Amniotic stem cell (primary cell): ENCODE results near the gene OLFML1.

ENCODE experiments used
- DNase-seq: peaks from one replicate; lab custom pipeline; 2025; lab: John Stamatoyannopoulos, UW

OLFML1 gene

GRCh38 chr11:7485186-7486097, at the start of gene OLFML1:
TSS of gene OLFML1 (plus strand) at chr11:7485506. CDS start at chr11:7485876, 370 bp downstream.
- no peak for DNase-seq

- DNase-seq: no peak
These were observed 49.2 kb upstream of the OLFML1 start for GRCh38 chr11:7436146-7436545.

DNA sequence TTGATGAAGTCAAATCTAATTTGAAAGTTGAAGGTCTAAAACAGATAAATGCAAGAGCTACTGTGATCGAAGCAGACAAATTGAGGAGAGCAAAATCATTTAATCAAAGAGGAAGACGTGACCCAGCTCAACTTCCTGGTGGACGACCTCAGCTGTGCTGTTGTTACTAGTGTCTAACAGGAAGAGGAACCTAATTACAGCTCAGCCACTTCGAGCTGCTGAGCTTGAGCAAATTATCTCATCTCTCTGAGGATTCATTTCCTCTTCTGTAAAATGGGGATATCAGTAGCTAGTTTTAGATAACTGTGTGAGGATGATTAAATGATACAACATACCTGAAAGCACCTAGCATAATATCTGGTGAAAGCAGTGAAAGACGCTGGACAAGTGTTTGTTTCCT, 48.6 kb upstream of the OLFML1 start:
- DNase-seq: no peak

DNA sequence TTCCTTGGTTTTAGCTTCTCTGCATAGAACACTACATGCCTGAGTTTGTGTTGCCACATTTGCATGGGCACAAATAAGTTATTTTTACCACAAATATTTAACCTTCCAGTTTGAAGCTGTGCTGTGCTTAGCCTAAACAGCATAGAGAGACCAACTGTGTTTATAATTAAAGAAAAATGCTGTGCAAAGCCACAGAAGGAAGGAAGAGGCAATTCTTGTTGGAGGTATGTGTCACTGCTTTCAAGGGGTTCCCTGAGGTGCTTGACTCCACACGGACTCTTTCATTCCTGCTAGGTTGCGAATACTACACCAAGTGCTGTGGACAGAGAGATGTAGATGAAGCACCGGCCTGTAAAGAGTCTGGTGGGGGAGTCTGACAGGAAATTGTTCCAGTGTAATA, 47.6 kb upstream of the OLFML1 start:
- no peak for DNase-seq

DNA sequence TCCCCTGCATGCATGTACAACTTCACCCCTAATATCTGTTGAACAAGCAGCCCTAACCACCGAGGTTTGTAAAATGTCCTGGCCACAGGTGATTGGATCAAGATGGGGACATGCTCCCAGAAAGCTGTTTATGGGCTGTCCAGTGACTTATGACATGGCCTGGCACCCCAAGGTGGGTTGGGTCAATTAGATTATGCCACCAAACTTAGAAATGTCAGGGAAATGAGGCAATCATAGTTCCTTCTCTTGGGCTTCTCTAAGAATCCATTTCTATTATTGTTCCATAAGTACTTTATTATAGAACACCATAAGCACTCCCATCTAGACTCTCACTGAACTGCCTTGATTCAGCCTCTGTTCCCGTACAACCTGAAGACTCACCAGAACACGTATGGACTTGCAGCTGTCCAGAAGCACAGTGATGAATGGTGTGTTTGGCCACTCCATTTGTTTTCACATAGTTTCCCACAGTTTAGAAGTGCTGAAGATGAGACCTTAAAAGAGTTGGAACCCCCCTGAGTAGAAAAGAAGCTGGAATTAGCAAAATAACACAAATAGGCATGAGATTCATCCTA, 45.5 kb upstream of the OLFML1 start:
- DNase-seq: no peak

DNA sequence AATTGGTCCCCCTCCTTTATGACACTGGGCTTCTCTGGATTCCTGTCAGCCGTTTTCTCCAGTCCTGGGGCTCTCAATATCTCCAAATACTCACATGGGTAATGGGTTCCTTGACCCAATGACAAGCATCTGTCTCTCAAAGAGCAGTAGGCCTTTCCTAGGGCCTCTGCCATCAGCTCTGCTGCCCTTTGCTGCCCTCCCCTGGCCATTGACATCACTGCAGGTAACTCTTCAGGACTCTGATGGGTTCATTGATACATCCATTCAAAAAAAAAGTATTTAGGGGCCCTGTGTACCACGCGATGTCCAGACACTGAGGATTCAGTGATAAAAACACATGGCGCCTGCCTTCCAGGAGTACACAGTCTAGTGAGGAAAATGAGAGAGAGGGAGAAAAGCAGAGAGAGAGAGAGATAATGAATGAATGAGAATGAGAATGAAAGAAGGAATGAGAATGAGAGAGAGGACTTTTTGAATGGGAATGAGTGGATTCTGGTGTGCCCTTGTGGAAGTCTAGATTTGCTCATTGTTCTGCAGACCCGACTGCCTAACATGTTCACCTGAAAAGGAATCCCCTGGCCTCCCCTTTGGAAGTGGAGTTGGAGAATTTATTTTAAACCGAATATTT, 42.6 kb upstream of the OLFML1 start:
- peak; percentile 23 for DNase-seq

- no peak for DNase-seq
These were observed 41.0 kb upstream of the OLFML1 start for GRCh38 chr11:7444091-7444981.

DNA sequence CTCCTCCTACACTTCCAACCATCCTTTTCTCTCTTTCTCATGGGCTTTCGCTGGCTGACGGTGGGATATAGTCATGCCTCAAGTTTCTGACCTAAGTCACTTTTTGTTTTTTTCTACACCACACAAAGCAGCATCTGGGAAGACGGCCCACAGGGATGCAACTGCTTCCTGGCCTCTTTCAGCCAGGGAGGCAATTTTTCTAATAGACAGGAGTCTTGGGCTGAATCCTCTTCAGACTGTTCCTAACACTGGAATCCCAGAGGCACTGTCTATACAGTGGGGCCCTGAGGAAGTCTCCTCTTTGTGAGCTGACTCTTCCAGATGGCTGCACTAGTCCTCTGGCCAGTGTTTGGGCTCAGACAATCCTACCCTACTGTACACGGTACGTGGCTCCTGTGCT, 39.7 kb upstream of the OLFML1 start:
- no peak for DNase-seq

GRCh38 chr11:7448201-7448600, 37.1 kb upstream of the OLFML1 start:
- no peak for DNase-seq

DNA sequence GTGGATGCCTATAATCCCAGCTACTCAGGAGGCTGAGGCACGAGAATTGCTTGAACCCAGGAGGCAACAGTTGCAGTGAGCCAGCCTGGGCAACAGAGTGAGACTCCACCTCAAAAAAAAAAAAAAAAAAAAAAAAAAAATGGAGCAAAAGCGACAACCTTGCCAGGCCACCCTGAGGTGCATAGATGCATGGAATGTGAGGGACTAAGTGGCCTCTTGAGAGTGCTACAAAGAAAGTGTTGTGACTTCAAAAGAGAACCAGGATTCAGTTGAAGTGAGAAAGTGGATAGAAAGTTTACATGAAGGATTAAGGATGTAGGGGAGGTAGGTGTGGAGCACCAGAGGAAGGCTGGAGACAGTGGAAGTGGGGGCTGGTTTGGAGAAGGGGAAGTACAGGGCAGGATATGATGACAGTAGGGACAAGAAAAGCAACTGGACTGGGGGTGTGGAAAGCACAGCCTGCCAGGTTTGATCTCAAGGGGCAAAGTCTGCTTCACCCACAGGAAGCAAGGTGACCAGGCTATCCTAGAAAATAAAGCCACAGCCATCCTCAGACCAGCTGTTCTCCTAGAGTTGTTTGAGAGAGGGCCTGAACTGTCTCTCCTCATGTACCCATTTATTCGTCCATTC, 36.0 kb upstream of the OLFML1 start:
- DNase-seq: no peak

DNA sequence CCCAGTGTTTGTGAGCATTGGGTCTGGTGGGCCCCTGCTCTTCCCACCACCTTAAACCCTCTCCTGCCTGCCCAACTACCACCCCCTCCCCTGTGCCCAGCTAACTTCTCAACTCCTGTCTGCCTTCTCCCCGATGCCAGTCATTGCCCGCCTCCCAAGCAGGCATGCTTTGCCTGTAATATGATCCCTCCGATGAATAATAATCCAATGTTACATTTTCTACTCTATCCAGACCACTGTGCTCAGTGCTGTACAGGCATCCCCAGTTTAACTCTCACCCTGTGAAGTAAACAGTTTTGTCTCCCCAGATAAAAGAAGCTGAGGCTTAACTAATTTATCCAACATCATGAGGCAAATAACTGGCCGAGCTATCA, 35.5 kb upstream of the OLFML1 start:
- no peak for DNase-seq

- DNase-seq: no peak
These were observed 34.5 kb upstream of the OLFML1 start for GRCh38 chr11:7450836-7451235.

DNA sequence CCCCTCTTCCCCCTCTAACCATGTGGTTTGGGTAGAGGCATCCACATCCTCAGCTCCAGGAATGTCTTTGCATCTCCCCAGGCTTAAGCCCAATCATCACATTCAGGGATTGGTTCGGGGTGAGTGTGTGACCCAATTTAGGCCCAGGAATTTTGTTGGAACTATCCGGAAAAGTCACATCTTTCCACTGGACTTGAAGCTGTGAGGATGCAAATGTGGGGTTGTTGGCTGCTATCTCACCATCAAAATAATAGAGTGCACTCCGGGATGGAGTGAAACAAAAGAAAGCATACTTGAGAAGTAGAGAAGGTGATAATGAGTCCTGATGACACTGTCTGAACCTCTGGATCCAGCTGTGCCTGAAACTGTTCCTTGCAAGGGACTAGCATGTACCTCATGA, 33.8 kb upstream of the OLFML1 start:
- no peak for DNase-seq

DNA sequence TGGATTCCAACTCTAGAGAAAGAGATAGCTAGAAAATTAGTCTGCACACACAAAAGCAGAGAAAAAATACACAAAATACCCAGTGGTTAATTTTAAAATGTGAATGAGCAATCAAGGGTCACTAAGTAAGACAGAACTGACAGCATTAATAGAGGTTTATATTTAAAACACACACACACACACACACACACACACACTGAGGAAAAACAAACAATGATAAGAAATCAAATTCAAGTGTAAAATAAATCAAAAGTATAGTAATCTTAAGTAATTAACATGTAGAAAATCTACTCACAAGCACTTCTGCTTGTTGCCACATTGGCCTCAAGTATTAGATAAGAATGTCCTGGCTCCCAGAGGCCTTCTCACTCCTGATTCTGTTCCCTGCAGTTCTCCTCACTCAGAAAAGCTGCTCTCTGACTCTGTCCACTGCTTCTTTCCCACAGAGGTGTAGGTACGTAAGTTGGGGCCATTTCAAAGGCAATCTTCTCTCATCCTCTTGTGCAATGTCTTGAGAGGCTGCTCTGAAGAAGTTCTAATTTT, 33.3 kb upstream of the OLFML1 start:
- no peak for DNase-seq

GRCh38 chr11:7454854-7455253, 30.5 kb upstream of the OLFML1 start:
- DNase-seq: no peak

DNA sequence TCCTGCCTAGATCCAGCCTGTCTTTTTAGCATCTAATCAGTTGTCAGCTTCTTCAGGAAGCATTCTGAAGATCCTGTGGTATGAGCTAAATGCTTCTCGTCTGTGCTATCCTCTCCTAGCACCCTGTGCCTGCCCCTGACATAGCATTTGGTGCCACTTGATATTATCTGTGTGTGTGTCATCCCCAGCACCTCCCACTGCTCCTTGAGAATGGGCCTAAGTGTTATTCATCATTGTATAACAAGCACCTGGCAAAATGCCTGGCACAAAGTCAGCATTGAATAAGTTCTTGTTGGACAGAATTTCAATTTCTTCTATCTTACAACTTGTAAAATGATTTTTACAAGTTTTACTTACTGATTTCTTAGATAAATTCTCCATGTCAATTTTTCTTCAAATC, 28.1 kb upstream of the OLFML1 start:
- no peak for DNase-seq

DNA sequence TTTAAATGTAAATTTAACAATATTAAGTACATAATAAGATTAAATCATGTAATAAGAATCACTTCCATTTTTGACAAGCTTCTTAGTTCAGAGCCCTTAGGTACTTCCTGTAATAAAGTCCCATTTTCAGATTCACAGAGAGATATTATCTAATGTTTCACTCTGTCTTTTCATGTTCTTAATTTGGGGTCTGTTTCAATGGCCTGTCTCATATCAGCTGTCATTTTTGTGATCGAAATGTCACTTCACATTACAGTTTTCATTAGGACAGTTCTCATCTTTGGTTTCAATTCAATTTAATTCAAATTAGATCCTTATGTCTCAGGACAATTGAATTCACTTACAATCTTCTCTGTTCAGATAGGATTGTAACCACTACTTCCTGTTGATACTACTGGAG, 22.6 kb upstream of the OLFML1 start:
- DNase-seq: no peak

GRCh38 chr11:7467652-7468051, 17.7 kb upstream of the OLFML1 start:
- DNase-seq: no peak

- DNase-seq: no peak
These were observed 15.9 kb upstream of the OLFML1 start for GRCh38 chr11:7469351-7469865.

DNA sequence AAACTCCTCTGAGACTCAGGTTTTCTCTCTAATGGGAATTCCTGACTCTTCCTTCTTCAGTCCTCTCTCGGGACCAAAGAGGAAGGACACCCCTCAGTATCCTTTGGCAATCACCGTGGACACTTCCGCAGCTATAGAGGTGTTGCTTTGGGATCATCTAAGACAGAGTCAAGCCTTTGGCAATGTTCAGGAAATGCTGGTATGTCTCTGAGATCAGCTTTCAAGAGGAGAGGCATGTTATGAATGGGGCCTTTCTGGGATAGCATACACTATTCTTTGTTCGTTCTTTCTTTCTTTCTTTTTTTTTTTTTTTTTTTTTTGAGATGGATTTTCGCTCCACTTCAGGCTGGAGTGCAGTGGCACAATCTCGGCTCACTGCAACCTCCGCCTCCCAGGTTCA, 14.2 kb upstream of the OLFML1 start:
- no peak for DNase-seq

- no peak for DNase-seq
These were observed 11.6 kb upstream of the OLFML1 start for GRCh38 chr11:7473717-7474116.
